Esophagus muscularis mucosa (tissue), 4 donors: Measurements from ENCODE around the gene ABLIM3.

Experiments used
- EP300 ChIP-seq: sonication (generic); formaldehyde crosslinking; IDR thresholded peaks from one replicate; pipeline ENCODE4 v1.6.1; 2017; ENCODE audit warnings: antibody characterized with exemption
- POLR2A ChIP-seq: fragments of 450-650 bp; IDR thresholded peaks from one replicate; pipeline ENCODE4 v1.6.1; 2017; ENCODE audit warnings: antibody characterized with exemption, moderate library complexity, mild to moderate bottlenecking, low read depth
- POLR2AphosphoS5 ChIP-seq, 2 donors: sonication (generic); formaldehyde crosslinking; IDR thresholded peaks; one replicate each; pipeline ENCODE4 v1.6.1; 2017; ENCODE audit warnings: antibody characterized with exemption in 2 of 2
- TF ChIP-seq, protein P1 (sequence below), 3 experiments: fragments of 200-600 bp in 2 of 3; fragments of 450-650 bp in 1 of 3; sonication (generic) in 2 of 3; IDR thresholded peaks; one replicate each; pipeline ENCODE4 v1.5.1; 2017 to 2019; ENCODE audit warnings: antibody characterized with exemption in 3 of 3, mild to moderate bottlenecking in 2 of 3, moderate library complexity in 1 of 3

GRCh38 chr5:149170299-149170698 is 29.0 kb downstream of the ABLIM3 start:
- TF ChIP-seq, protein P1, sequence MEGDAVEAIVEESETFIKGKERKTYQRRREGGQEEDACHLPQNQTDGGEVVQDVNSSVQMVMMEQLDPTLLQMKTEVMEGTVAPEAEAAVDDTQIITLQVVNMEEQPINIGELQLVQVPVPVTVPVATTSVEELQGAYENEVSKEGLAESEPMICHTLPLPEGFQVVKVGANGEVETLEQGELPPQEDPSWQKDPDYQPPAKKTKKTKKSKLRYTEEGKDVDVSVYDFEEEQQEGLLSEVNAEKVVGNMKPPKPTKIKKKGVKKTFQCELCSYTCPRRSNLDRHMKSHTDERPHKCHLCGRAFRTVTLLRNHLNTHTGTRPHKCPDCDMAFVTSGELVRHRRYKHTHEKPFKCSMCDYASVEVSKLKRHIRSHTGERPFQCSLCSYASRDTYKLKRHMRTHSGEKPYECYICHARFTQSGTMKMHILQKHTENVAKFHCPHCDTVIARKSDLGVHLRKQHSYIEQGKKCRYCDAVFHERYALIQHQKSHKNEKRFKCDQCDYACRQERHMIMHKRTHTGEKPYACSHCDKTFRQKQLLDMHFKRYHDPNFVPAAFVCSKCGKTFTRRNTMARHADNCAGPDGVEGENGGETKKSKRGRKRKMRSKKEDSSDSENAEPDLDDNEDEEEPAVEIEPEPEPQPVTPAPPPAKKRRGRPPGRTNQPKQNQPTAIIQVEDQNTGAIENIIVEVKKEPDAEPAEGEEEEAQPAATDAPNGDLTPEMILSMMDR (IDR thresholded peaks at IDR 0.05): no peak
- TF ChIP-seq POLR2A: no peak
- no peak for TF ChIP-seq EP300
- TF ChIP-seq POLR2AphosphoS5 (IDR thresholded peaks at IDR 0.05): no peak
